ENCODE data around the gene DNAAF1.

GRCh38 chr16:84117494-84117843 is 27.6 kb upstream of the DNAAF1 start:
- TF ChIP-seq ZNF488 (tag by site-specific recombination; IDR thresholded peaks at IDR 0.05) (no peak), ZBTB10 (tag by site-specific recombination; IDR thresholded peaks at IDR 0.05) (no peak), ZNF132 (tag by site-specific recombination; IDR thresholded peaks at IDR 0.05; ENCODE audit: borderline replicate concordance) (no peak), ZNF785 (tag by site-specific recombination; IDR thresholded peaks at IDR 0.05) (no peak), ZBTB21 (tag by site-specific recombination; IDR thresholded peaks at IDR 0.05) (no peak)
- TF ChIP-seq, protein P1, sequence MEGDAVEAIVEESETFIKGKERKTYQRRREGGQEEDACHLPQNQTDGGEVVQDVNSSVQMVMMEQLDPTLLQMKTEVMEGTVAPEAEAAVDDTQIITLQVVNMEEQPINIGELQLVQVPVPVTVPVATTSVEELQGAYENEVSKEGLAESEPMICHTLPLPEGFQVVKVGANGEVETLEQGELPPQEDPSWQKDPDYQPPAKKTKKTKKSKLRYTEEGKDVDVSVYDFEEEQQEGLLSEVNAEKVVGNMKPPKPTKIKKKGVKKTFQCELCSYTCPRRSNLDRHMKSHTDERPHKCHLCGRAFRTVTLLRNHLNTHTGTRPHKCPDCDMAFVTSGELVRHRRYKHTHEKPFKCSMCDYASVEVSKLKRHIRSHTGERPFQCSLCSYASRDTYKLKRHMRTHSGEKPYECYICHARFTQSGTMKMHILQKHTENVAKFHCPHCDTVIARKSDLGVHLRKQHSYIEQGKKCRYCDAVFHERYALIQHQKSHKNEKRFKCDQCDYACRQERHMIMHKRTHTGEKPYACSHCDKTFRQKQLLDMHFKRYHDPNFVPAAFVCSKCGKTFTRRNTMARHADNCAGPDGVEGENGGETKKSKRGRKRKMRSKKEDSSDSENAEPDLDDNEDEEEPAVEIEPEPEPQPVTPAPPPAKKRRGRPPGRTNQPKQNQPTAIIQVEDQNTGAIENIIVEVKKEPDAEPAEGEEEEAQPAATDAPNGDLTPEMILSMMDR (tag by site-specific recombination; IDR thresholded peaks at IDR 0.05): no peak
- TF ChIP-seq, protein P2, sequence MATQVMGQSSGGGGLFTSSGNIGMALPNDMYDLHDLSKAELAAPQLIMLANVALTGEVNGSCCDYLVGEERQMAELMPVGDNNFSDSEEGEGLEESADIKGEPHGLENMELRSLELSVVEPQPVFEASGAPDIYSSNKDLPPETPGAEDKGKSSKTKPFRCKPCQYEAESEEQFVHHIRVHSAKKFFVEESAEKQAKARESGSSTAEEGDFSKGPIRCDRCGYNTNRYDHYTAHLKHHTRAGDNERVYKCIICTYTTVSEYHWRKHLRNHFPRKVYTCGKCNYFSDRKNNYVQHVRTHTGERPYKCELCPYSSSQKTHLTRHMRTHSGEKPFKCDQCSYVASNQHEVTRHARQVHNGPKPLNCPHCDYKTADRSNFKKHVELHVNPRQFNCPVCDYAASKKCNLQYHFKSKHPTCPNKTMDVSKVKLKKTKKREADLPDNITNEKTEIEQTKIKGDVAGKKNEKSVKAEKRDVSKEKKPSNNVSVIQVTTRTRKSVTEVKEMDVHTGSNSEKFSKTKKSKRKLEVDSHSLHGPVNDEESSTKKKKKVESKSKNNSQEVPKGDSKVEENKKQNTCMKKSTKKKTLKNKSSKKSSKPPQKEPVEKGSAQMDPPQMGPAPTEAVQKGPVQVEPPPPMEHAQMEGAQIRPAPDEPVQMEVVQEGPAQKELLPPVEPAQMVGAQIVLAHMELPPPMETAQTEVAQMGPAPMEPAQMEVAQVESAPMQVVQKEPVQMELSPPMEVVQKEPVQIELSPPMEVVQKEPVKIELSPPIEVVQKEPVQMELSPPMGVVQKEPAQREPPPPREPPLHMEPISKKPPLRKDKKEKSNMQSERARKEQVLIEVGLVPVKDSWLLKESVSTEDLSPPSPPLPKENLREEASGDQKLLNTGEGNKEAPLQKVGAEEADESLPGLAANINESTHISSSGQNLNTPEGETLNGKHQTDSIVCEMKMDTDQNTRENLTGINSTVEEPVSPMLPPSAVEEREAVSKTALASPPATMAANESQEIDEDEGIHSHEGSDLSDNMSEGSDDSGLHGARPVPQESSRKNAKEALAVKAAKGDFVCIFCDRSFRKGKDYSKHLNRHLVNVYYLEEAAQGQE (tag by site-specific recombination; IDR thresholded peaks at IDR 0.05): no peak
